NK-92 treated with Interleukin-12 subunit alpha and Interleukin-12 subunit beta, amount 100 ng/mL, for 24 hours (cell line): Measurements from ENCODE around the gene DPAGT1.
A peak's percentile ranks its signal among the peaks of the same experiment; 100 is the strongest.
"Not testable (repeated sequence)": the region's sequence is repeated elsewhere in the genome, so short reads cannot be mapped to it uniquely, and the experiment has no call there.

Experiments used
- DNase-seq: peaks from one replicate; lab custom pipeline; 2025; lab: John Stamatoyannopoulos, UW

The DPAGT1 gene

GRCh38 chr11:119093942-119094815, 7.5 kb downstream of the DPAGT1 start:
- peak; percentile 78 for DNase-seq

- DNase-seq = no peak
Observed at GRCh38 chr11:119092880-119093842, 8.5 kb downstream of the DPAGT1 start.

- DNase-seq = no peak
Observed at GRCh38 chr11:119091966-119092879, 9.4 kb downstream of the DPAGT1 start.

GRCh38 chr11:119091178-119091577, 10.5 kb downstream of the DPAGT1 start:
- no peak for DNase-seq

- no peak for DNase-seq
Observed at GRCh38 chr11:119089319-119089718, 12.3 kb downstream of the DPAGT1 start.

- no peak for DNase-seq
Observed at GRCh38 chr11:119088406-119088805, 13.2 kb downstream of the DPAGT1 start.

- DNase-seq = no peak
Observed at GRCh38 chr11:119087747-119088241, 13.9 kb downstream of the DPAGT1 start.

GRCh38 chr11:119087123-119087522, 14.5 kb downstream of the DPAGT1 start:
- no peak for DNase-seq

- DNase-seq = no peak
Observed at GRCh38 chr11:119085437-119085847, 16.2 kb downstream of the DPAGT1 start.

- peak; percentile 91 for DNase-seq
Observed at GRCh38 chr11:119084663-119085436, 16.8 kb downstream of the DPAGT1 start, which contains the start of gene HMBS. HMBS (plus strand) TSS chr11:119084881; CDS start chr11:119085034, 153 bp downstream.

GRCh38 chr11:119081682-119082260, 19.9 kb downstream of the DPAGT1 start:
- no peak for DNase-seq

GRCh38 chr11:119078675-119079420, 22.8 kb downstream of the DPAGT1 start:
- DNase-seq = no peak

- DNase-seq = no peak
Observed at GRCh38 chr11:119077839-119078238, 23.8 kb downstream of the DPAGT1 start.

- peak; percentile 98 for DNase-seq
Observed at GRCh38 chr11:119067371-119068222, 34.1 kb downstream of the DPAGT1 start, which contains the start of gene VPS11. VPS11 (plus strand) TSS chr11:119067818; CDS start chr11:119067824, 6 bp downstream.

- DNase-seq = no peak
Observed at GRCh38 chr11:119065369-119065768, 36.3 kb downstream of the DPAGT1 start.

- DNase-seq = no peak
Observed at GRCh38 chr11:119062779-119063178, 38.9 kb downstream of the DPAGT1 start.

GRCh38 chr11:119061256-119061655, 40.4 kb downstream of the DPAGT1 start:
- DNase-seq = no peak

- not testable (repeated sequence) for DNase-seq
Observed at GRCh38 chr11:119059128-119059527, 42.5 kb downstream of the DPAGT1 start.
